Measurements from ENCODE around the gene MYH11.
"Not testable (repeated sequence)": the region's sequence is repeated elsewhere in the genome, so short reads cannot be mapped to it uniquely, and the experiment has no call there.

MYH11 gene

DNA sequence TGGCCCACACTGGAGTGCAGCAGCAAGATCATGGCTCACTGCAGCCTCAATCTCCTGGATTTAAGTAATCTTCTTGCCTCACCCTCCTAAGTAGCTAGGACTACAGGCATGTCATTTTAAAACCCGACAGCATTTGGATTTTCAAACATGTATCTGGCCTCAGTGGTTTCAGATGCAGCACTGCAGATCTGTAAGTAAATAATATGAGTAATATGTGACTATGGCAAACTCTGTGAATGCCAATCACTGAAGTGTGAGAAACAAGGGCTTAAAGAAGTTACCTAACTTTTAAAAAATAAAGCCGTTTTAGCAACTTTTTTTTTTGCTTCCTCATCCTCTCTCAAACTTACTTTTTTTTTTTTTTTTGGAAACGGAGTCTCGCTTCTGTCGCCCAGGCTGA is 19.7 kb upstream of the MYH11 start:
- DNase-seq (ENCODE audit: low spot score): no peak

DNA sequence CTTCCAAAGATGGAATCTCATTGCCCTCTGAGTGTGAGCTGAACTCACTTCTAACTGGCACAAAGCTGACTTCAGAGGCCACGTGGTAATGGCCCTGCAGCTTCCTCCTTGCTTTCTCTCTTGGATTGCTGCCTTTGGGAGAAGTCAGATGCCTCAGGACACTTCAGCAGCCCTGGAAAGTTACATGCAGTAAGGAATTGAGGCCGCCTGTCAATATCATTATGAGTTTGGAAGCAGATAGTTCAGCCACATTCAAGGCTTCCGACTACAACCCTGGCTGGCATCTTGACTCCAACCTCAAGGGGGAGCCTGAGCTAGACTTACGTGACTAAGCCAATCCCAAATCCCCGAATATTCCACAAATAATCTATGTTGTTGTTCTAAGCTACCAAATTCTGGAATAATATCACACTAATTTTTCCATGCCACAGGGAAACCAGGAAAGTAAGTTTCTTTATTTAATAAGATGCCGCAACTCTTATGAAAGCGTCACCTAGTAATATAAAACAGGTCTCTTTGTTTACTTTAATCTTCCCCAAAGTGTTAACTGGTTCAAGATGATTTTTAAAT is 18.0 kb upstream of the MYH11 start:
- DNase-seq (ENCODE audit: low spot score): peak; percentile 70

DNA sequence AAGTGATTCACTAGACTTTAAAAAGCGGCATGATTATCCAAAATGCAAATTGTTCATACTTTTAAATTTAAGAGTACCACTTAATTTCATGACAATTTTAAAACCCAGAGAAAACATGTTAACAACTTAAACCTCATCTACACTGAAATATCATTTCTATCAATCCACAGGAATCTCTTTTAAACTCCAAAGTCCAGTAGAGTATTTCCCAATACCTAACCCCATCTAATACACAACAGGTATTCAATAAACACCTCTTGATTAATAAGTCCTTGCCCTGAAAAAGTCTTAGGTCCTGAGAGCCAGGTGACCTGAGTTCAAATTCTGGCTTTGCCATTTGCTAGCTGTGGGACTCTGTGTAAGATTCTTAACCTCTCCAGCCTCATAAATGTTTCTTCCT is 16.9 kb upstream of the MYH11 start:
- no peak for DNase-seq (ENCODE audit: low spot score)

DNA sequence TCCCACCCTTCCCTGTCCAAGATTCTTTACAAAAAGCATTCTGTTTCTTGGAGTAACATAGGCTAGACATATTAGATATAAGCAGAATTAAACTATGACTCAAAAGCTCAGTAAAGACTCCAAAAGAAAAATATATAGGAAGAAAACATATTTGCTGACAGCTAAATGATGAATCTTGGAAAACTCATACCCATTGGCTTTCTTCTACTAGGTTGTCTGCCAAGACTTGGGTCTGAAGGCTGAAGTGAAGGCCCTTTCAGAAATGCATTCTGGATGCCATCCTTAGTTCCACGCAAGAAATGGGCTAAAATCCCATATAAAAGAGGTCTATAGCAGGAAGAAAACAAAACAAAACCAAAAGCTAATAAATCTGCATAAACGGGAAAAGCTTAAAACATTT is 16.5 kb upstream of the MYH11 start:
- no peak for DNase-seq (ENCODE audit: low spot score)

GRCh38 chr16:15870011-15870410 is 13.2 kb upstream of the MYH11 start:
- DNase-seq (ENCODE audit: low spot score): no peak

GRCh38 chr16:15866451-15866850 is 9.6 kb upstream of the MYH11 start:
- peak; percentile 45 for DNase-seq (ENCODE audit: low spot score)

DNA sequence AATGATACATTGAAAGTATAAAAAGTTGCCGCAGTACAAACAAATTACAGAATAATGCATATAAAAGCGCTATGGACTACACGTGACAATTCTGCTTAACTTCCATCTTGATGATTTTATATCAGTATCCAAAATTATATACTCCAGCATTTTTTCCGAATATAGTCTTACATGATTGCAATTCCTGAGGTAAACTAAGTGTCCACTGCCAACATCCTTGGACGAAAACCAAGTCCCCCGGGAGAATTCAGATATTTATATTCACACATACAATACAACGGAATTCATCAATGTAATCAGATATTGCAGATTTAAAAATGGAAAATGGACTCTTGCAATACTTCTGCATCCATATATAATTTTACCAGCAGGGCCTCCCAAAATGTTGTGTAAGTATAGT is 8.9 kb upstream of the MYH11 start:
- no peak for DNase-seq (ENCODE audit: low spot score)

DNA sequence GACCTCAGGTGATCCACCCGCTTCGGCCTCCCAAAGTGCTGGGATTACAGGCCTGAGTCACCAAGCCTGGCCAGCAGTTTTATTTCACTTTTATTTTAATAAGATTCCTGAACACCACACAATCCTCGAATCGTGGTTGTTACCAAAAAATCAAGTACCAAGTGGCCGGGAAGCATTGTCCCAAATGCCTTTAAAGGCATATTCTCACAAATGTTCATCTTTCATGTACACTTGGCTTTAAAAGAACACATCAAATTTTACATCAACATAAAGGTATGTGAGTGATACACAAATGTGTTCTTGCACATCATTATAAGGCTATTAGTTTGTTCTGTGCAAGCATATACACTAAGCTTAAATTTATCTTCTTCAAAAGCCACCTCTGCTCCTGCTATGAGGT is 8.1 kb upstream of the MYH11 start:
- no peak for DNase-seq (ENCODE audit: low spot score)

- DNase-seq (ENCODE audit: low spot score): no peak
Observed at GRCh38 chr16:15861996-15862395, 5.2 kb upstream of the MYH11 start.

GRCh38 chr16:15858921-15859668 is 2.3 kb upstream of the MYH11 start:
- DNase-seq (ENCODE audit: low spot score): no peak

GRCh38 chr16:15857724-15858560 is 1.1 kb upstream of the MYH11 start:
- DNase-seq (ENCODE audit: low spot score): peak; percentile 84

GRCh38 chr16:15856182-15856581 is 646 bp downstream of the MYH11 start:
- DNase-seq (ENCODE audit: low spot score): no peak

GRCh38 chr16:15855704-15856003 is 1.2 kb downstream of the MYH11 start:
- DNase-seq (ENCODE audit: low spot score): no peak

- DNase-seq (ENCODE audit: low spot score): no peak
Observed at GRCh38 chr16:15854906-15855703, 1.7 kb downstream of the MYH11 start.

DNA sequence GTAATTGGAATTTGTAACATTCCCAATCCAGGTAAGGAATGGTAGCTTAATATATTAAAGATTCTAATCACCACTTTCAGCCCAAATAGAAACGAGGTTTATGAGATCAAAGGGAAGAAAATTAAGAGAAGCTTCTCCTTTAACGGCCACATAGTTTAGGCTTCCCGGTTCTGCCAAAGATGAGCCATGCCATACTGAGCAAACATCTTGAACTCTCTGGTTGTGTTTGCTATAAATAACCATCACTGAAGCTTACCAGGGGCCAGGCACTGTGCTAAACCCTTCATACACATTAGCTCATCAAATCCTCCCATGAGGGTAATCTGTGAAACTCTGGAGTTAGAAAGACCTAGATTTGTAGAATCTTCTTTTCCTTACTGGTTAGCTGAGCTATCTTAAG is 2.8 kb downstream of the MYH11 start:
- no peak for DNase-seq (ENCODE audit: low spot score)

DNA sequence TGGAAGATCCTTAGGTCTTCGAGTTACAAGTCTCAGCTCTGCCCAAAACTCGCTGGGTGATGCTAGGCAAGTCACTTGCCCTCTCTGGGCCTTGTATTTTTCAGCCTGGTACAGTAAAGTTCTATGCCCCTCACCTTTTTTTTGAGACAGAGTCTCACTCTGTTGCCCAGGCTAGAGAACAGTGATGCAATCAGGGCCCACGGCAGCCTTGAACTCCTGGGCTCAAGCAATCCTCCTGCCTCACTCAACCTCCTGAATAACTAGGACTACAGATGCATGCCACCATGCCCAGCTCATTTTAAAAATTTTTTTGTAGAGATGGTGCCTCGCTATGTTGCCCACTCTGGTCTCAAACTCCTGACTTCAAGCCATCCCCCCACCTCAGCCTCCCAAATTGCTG is 3.8 kb downstream of the MYH11 start:
- no peak for DNase-seq (ENCODE audit: low spot score)

GRCh38 chr16:15850555-15850954 is 6.3 kb downstream of the MYH11 start:
- not testable (repeated sequence) for DNase-seq (ENCODE audit: low spot score)

DNA sequence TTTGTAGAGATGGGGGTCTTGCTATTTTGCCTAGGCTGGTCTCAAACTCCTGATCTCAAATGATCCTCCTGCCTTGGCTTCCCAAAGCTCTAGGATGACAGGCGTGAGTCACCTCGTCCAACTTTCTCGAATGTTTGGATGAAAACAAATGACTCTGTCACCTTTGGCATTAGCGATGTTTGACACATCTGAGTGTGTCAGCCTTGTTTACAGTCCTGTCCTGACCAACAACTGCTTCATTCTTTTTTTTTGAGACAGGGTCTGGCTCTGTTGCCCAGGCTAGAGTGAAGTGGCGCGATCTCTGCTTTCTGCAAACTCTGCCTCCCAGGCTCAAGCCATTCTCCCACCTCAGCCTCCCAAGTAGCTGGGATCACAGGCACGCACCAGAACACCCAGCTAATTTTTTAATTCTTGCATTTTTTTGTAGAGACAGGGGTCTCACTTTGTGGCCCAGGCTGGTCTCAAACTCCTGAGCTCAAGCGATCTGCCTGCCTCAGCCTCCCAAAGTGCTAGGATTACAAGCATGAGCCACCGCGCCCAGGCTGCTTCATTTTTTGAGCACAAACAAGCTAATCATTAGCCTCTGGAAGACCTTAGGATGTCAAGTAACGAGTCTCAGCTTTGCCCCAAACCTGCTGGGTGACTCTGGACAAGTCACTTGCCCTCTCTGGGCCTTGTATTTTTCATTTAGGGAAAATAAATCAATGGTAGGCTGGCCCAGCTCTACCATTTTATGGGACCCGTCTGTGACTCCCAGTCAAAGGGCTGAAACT is 7.4 kb downstream of the MYH11 start:
- no peak for DNase-seq (ENCODE audit: low spot score)

GRCh38 chr16:15847611-15848175 is 9.1 kb downstream of the MYH11 start:
- no peak for DNase-seq (ENCODE audit: low spot score)

DNA sequence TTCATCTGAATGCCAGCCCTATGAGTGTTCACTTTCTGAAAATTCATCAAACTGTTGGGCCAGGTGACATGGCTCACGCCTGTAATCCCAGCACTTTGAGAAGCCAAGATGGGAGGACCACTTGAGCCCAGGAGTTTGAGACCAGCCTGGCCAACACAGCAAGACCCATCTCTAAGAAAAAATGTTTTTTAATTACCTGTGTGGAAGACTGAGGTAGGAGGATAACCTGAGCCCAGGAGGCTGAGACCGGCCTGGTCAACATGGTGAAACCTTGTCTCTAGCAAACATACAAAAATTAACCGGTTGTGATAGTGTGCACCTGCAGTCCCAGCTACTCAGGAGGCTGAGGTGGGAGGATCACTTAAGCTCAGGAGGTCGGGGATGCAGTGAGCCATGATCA is 10.3 kb downstream of the MYH11 start:
- no peak for DNase-seq (ENCODE audit: low spot score)

DNA sequence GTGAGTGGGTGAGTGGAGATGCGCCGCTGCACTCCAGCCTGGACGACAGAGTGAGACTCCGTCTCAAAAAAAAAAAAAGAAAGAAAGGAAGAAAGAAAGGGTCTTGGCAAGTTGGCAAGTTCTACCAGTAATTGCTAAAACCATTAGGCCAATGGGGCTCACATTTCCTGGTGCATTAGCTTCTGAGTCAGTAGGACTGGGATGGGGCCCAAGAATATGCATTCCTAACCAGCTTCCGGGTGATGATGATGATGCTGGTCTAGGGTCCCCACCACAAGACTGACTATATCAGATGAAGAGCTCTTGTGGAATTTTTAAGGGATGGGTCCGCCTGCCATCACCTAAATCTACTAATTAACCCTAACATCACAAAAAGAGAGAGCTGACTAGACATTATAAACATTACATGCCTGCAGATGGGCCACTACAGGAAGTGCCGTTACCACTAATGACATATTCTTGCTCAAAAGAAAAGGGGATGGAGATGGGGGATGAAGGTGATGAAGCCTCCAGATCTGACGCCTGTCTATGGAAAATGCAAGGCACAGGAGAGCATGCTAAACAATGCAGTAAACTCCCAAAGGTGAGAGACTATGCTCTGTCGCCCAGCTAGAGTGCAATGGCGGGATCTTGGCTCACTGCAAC is 13.1 kb downstream of the MYH11 start:
- DNase-seq (ENCODE audit: low spot score): no peak
